HCT116 (cell line): ENCODE measurements around the gene RET. TPM values are rescaled to one million over a fixed set of nuclear protein-coding genes. Genes with fewer than 3 reads are reported as not detected.

Source experiments
- ATAC-seq: fragments of 200-7000 bp; cut with Tn5 transposase; 2 replicates; pipeline ENCODE4 v1.9.1; 2020; ENCODE audit warnings: mild to moderate bottlenecking, moderate library complexity
- BruUV-seq: library from RNA; stranded (reverse); fragments of 400-500 nt; replicated peaks from 2 replicates; lab custom pipeline; 2021; lab: Mats Ljungman, UMichigan
- CTCF ChIA-PET: fragments of 300-600 bp; sonication (Branson Sonifier 250); formaldehyde crosslinking; loops from one replicate; lab custom pipeline; 2021; ENCODE audit warnings: antibody characterized with exemption; lab: Charles Lee
- POLR2A ChIA-PET: fragments of 300-600, 350-600 bp; sonication (Branson Sonifier 250); formaldehyde crosslinking; loops from one replicate; lab custom pipeline; 2021; ENCODE audit warnings: antibody characterized with exemption; lab: Charles Lee
- RAD21 ChIA-PET, 2 experiments: fragments of 300-600 bp; sonication (Branson Sonifier 250); formaldehyde crosslinking; loops; one replicate each; lab custom pipeline; 2023; ENCODE audit warnings: low total read pairs in 2 of 2; ENCODE audit not compliant: uncharacterized antibody in 2 of 2, unreplicated experiment in 2 of 2, low non-redundant PET in 1 of 2; lab: Charles Lee
- DNase-seq: peaks from one replicate; pipeline ENCODE4 v3.0.0-alpha.2; 2010; ENCODE audit warnings: low read depth, low spot score
- H2AFZ ChIP-seq: fragments of 200-600 bp; shearing (Covaris generic), sonication (generic); 2 replicates; pipeline ENCODE4 v1.6.1; 2017; ENCODE audit warnings: low read depth, mixed run types, mixed read lengths, antibody characterized with exemption, low read length; ENCODE audit not compliant: poor library complexity, severe bottlenecking
- H3K27ac ChIP-seq: 2 replicates; pipeline ENCODE4 v1.5.1; 2012; ENCODE audit warnings: low read depth, low read length
- H3K27me3 ChIP-seq: fragments of 200-600 bp; sonication (generic); 2 replicates; pipeline ENCODE4 v1.6.1; 2016; ENCODE audit warnings: mixed run types, low read length, mixed read lengths; ENCODE audit not compliant: insufficient read depth
- H3K36me3 ChIP-seq, 2 experiments: fragments of 200-500 bp in 1 of 2; fragments of 200-600 bp in 1 of 2; sonication (Bioruptor generic) in 1 of 2; sonication (generic) in 1 of 2; 2 replicates each; pipeline versions ENCODE4 v1.5.1 to v1.6.1; 2014 to 2016; ENCODE audit warnings: low read length in 2 of 2, inconsistent platforms in 1 of 2, mixed read lengths in 1 of 2, mixed run types in 1 of 2; ENCODE audit not compliant: insufficient read depth in 2 of 2, control insufficient read depth in 1 of 2
- H3K4me1 ChIP-seq, 2 experiments: fragments of 200-600 bp in 1 of 2; sonication (generic) in 1 of 2; 2 replicates each; pipeline versions ENCODE4 v1.5.1 to v1.6.1; 2012 to 2017; ENCODE audit warnings: low read length in 2 of 2, inconsistent platforms in 1 of 2, mild to moderate bottlenecking in 1 of 2, mixed read lengths in 1 of 2, mixed run types in 1 of 2, moderate library complexity in 1 of 2; ENCODE audit not compliant: insufficient read depth in 2 of 2, control insufficient read depth in 1 of 2
- H3K4me2 ChIP-seq: fragments of 200-600 bp; sonication (generic); 2 replicates; pipeline ENCODE4 v1.6.1; 2017; ENCODE audit warnings: mixed run types, low read length, mixed read lengths
- H3K4me3 ChIP-seq, 2 experiments: fragments of 200-600 bp in 1 of 2; sonication (generic) in 1 of 2; replicated peaks in 1 of 2; 2 replicates each; pipeline ENCODE4 v1.5.1; 2011 to 2016; ENCODE audit warnings: low read length in 2 of 2, control low read depth in 1 of 2, low read depth in 1 of 2, mild to moderate bottlenecking in 1 of 2, mixed read lengths in 1 of 2, mixed run types in 1 of 2
- H3K79me2 ChIP-seq: fragments of 200-600 bp; sonication (generic); 2 replicates; pipeline ENCODE4 v1.6.1; 2017; ENCODE audit warnings: mild to moderate bottlenecking, mixed run types, low read length, moderate library complexity, mixed read lengths; ENCODE audit not compliant: insufficient read depth
- H3K9ac ChIP-seq: fragments of 200-600 bp; sonication (generic); 2 replicates; pipeline ENCODE4 v1.6.1; 2016; ENCODE audit warnings: low read length, mixed read lengths
- H3K9me2 ChIP-seq: fragments of 200-600 bp; sonication (generic), shearing (Covaris generic); 2 replicates; pipeline ENCODE4 v1.6.1; 2017; ENCODE audit warnings: mixed run types, mild to moderate bottlenecking, moderate library complexity; ENCODE audit not compliant: insufficient read depth
- H3K9me3 ChIP-seq, 2 experiments: fragments of 200-500 bp in 1 of 2; fragments of 200-600 bp in 1 of 2; sonication (Bioruptor generic) in 1 of 2; sonication (generic) in 1 of 2; 2 replicates each; pipeline ENCODE4 v1.6.1; 2014 to 2017; ENCODE audit warnings: low read length in 2 of 2, mixed read lengths in 2 of 2, inconsistent platforms in 1 of 2, low read depth in 1 of 2, mild to moderate bottlenecking in 1 of 2, mixed run types in 1 of 2, moderate library complexity in 1 of 2; ENCODE audit not compliant: control insufficient read depth in 1 of 2, insufficient read depth in 1 of 2
- H4K20me1 ChIP-seq: fragments of 200-600 bp; sonication (generic), shearing (Covaris generic); 2 replicates; pipeline ENCODE4 v1.6.1; 2017; ENCODE audit warnings: mixed run types, mild to moderate bottlenecking, moderate library complexity; ENCODE audit not compliant: insufficient read depth
- CEBPB ChIP-seq: IDR thresholded peaks from 2 replicates; pipeline ENCODE4 v1.6.1; 2012; ENCODE audit warnings: low read depth
- EZH2 ChIP-seq: fragments of 200-600 bp; sonication (generic); IDR thresholded peaks from 2 replicates; pipeline ENCODE4 v1.6.1; 2017; ENCODE audit warnings: antibody characterized with exemption, mixed run types
- POLR2A ChIP-seq: IDR thresholded peaks from 2 replicates; pipeline ENCODE4 v1.7.0; 2011; ENCODE audit warnings: borderline replicate concordance; ENCODE audit not compliant: insufficient read depth, insufficient read length; ENCODE audit errors: extremely low read depth
- POLR2AphosphoS5 ChIP-seq: IDR thresholded peaks from 2 replicates; pipeline ENCODE4 v1.6.1; 2011; ENCODE audit warnings: mild to moderate bottlenecking, low read depth, low read length, moderate library complexity
- SP1 ChIP-seq: IDR thresholded peaks from 2 replicates; pipeline ENCODE4 v1.6.1; 2012; ENCODE audit warnings: low read depth
- SRF ChIP-seq: IDR thresholded peaks from 2 replicates; pipeline ENCODE4 v1.6.1; 2012; ENCODE audit warnings: low read depth
- TCF7L2 ChIP-seq: IDR thresholded peaks from 2 replicates; pipeline ENCODE4 v1.7.0; 2011; ENCODE audit warnings: borderline replicate concordance, inconsistent platforms; ENCODE audit not compliant: insufficient read depth, insufficient read length; ENCODE audit errors: extremely low read depth
- ZNF274 ChIP-seq: fragments of 200-500 bp; sonication (Bioruptor generic); IDR thresholded peaks from 2 replicates; pipeline ENCODE4 v1.6.1; 2014; ENCODE audit warnings: mild to moderate bottlenecking, low read depth, low read length, inconsistent platforms
- intact Hi-C: fragments of 100-400 bp; cut with micrococcal nuclease; formaldehyde crosslinking; loops from 2 replicates; pipeline ENCODE4 v1.10.0; 2022
- total RNA-seq: library from RNA; stranded (reverse); gene quantifications from one replicate; pipeline ENCODE4 v1.2.1, GENCODE V29; 2021; ENCODE audit not compliant: unreplicated experiment
- TF ChIP-seq, protein P1 (sequence below): IDR thresholded peaks from 2 replicates; pipeline ENCODE4 v1.6.1; 2011; ENCODE audit warnings: mild to moderate bottlenecking, low read length, moderate library complexity; ENCODE audit not compliant: insufficient replicate concordance; ENCODE audit errors: extremely low read depth

RET gene
- total RNA-seq, 1 experiment from 2014 or later = 5.9 TPM

DNA sequence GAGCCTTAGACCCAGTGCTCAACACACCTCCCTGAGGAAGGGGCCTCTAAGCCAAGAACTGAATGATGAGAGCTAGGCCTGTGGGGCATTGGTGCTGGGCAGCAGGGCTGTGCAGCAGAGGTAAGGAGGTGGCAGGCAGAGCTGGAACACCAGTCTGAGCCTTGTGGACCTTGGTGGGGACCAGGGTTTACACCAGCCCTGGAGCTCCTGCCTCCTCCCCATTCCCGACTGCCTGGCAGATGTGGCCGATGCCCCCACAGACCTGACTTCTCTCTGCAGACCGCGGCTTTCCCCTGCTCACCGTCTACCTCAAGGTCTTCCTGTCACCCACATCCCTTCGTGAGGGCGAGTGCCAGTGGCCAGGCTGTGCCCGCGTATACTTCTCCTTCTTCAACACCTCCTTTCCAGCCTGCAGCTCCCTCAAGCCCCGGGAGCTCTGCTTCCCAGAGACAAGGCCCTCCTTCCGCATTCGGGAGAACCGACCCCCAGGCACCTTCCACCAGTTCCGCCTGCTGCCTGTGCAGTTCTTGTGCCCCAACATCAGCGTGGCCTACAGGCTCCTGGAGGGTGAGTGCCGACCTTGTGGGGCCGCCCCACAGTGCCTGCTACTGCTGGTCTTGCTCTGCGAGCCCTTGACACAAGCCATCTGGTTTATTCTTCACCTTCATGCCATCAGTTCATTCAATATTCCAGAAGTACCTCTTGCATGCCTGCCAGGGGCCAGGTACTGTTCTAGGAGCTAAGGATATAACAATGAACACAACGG, 25.4 kb downstream of the RET start:
- H3K9ac ChIP-seq = no peak overlapping the region
- no peak overlapping the region for H3K27ac ChIP-seq
- POLR2A ChIA-PET = no interaction called here
- RAD21 ChIA-PET = no interaction called here
- intact Hi-C loops = no loop called here
- H2AFZ ChIP-seq = no peak overlapping the region
- DNase-seq (no peak), ATAC-seq (no peak)
- H3K4me1 ChIP-seq = peaks cover 0 to 10% of the 10 kb centered on the region in 2 experiments; a peak in 2 of 4 replicates
- no peaks in the 10 kb centered on the region for H3K27me3 ChIP-seq
- no TSS peak for BruUV-seq
- TF ChIP-seq POLR2A (no peak), SRF (no peak), SP1 (no peak), ZNF274 (no peak), EZH2 (no peak), POLR2AphosphoS5 (no peak), TCF7L2 (no peak), CEBPB (no peak)
- TF ChIP-seq, protein P1, sequence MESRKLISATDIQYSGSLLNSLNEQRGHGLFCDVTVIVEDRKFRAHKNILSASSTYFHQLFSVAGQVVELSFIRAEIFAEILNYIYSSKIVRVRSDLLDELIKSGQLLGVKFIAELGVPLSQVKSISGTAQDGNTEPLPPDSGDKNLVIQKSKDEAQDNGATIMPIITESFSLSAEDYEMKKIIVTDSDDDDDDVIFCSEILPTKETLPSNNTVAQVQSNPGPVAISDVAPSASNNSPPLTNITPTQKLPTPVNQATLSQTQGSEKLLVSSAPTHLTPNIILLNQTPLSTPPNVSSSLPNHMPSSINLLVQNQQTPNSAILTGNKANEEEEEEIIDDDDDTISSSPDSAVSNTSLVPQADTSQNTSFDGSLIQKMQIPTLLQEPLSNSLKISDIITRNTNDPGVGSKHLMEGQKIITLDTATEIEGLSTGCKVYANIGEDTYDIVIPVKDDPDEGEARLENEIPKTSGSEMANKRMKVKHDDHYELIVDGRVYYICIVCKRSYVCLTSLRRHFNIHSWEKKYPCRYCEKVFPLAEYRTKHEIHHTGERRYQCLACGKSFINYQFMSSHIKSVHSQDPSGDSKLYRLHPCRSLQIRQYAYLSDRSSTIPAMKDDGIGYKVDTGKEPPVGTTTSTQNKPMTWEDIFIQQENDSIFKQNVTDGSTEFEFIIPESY = no peak
- no peaks in the 10 kb centered on the region for H3K9me2 ChIP-seq
- H3K36me3 ChIP-seq = no peaks in the 10 kb centered on the region
- no peaks in the 10 kb centered on the region for H3K9me3 ChIP-seq
- no peak overlapping the region for H3K4me2 ChIP-seq
- H4K20me1 ChIP-seq = no peaks in the 10 kb centered on the region
- CTCF ChIA-PET = no interaction called here
- no peaks in the 10 kb centered on the region for H3K79me2 ChIP-seq
- H3K4me3 ChIP-seq = no peak overlapping the region
